HepG2 (cell line): ENCODE measurements around the gene VTI1B. TPM values are rescaled to one million over a fixed set of nuclear protein-coding genes. Genes with fewer than 3 reads are reported as not detected.

Source experiments
- ATRX ChIP-seq: sonication (generic); formaldehyde crosslinking; IDR thresholded peaks from 2 replicates; pipeline ENCODE4 v1.4.0; 2020; ENCODE audit warnings: missing genetic modification reagents, borderline replicate concordance
- CEBPB ChIP-seq: IDR thresholded peaks from 2 replicates; pipeline ENCODE4 v1.6.1; 2011; ENCODE audit warnings: low read depth, low read length, improper control_type of control experiment, borderline replicate concordance
- CENPT ChIP-seq: sonication (generic); formaldehyde crosslinking; IDR thresholded peaks from 2 replicates; pipeline ENCODE4 v1.8.0; 2022; ENCODE audit warnings: low read depth, mild to moderate bottlenecking, moderate library complexity, missing genetic modification reagents
- GABPA ChIP-seq, 2 experiments: IDR thresholded peaks; 2 replicates each; pipeline ENCODE4 v1.6.1; 2011 to 2016; ENCODE audit warnings: low read depth in 2 of 2, low read length in 1 of 2, missing biosample characterization in 1 of 2, missing genetic modification characterization in 1 of 2
- GABPB1 ChIP-seq: IDR thresholded peaks from 2 replicates; pipeline ENCODE4 v1.6.1; 2016; ENCODE audit warnings: mild to moderate bottlenecking, missing genetic modification reagents, moderate library complexity, missing compliant biosample characterization
- HCFC1 ChIP-seq: fragments of 150-350 bp; IDR thresholded peaks from 2 replicates; pipeline ENCODE4 v1.6.1; 2014; ENCODE audit warnings: low read depth, low read length
- HMG20A ChIP-seq: IDR thresholded peaks from 2 replicates; pipeline ENCODE4 v1.6.1; 2016; ENCODE audit warnings: borderline replicate concordance
- MAX ChIP-seq: IDR thresholded peaks from 2 replicates; pipeline ENCODE4 v1.6.1; 2012; ENCODE audit warnings: inconsistent platforms
- PHF21A ChIP-seq: sonication (generic); formaldehyde crosslinking; IDR thresholded peaks from 2 replicates; pipeline ENCODE4 v1.5.0; 2020; ENCODE audit warnings: mild to moderate bottlenecking, missing genetic modification reagents
- SIX1 ChIP-seq: sonication (generic); formaldehyde crosslinking; IDR thresholded peaks from 2 replicates; pipeline ENCODE4 v1.4.0; 2020; ENCODE audit warnings: missing genetic modification reagents, borderline replicate concordance
- SOX13 ChIP-seq, 3 experiments: fragments of 450-650 bp in 1 of 3; sonication (generic) in 1 of 3; formaldehyde crosslinking in 1 of 3; IDR thresholded peaks in 2 of 3; conservative IDR thresholded peaks in 1 of 3; 2 replicates each; pipeline versions ENCODE4 v1.5.0 to v1.6.1; 2016 to 2020; ENCODE audit warnings: antibody characterized with exemption in 1 of 3, mild to moderate bottlenecking in 1 of 3, missing compliant biosample characterization in 1 of 3, missing genetic modification reagents in 1 of 3, moderate library complexity in 1 of 3
- SUZ12 ChIP-seq: fragments of 150-350 bp; IDR thresholded peaks from 2 replicates; pipeline ENCODE4 v1.6.1; 2014; ENCODE audit warnings: low read depth, low read length
- ZBTB39 ChIP-seq: sonication (generic); formaldehyde crosslinking; IDR thresholded peaks from 2 replicates; pipeline ENCODE4 v1.5.0; 2020; ENCODE audit warnings: missing genetic modification reagents
- ZNF317 ChIP-seq: sonication (generic); formaldehyde crosslinking; IDR thresholded peaks from 2 replicates; pipeline ENCODE4 v1.5.0; 2020; ENCODE audit warnings: mild to moderate bottlenecking, missing genetic modification reagents
- ZNF331 ChIP-seq: sonication (generic); formaldehyde crosslinking; IDR thresholded peaks from 2 replicates; pipeline ENCODE4 v1.4.0; 2020; ENCODE audit warnings: missing genetic modification reagents
- ZNF44 ChIP-seq: sonication (generic); formaldehyde crosslinking; IDR thresholded peaks from 2 replicates; pipeline ENCODE4 v1.5.1; 2020; ENCODE audit warnings: mild to moderate bottlenecking, missing genetic modification reagents
- ZNF749 ChIP-seq: sonication (generic); formaldehyde crosslinking; IDR thresholded peaks from 2 replicates; pipeline ENCODE4 v1.8.0; 2022; ENCODE audit warnings: mild to moderate bottlenecking, missing genetic modification reagents, moderate library complexity, borderline replicate concordance
- ZNF839 ChIP-seq: sonication (generic); formaldehyde crosslinking; IDR thresholded peaks from 2 replicates; pipeline ENCODE4 v1.4.0; 2020; ENCODE audit warnings: missing genetic modification reagents, mild to moderate bottlenecking, borderline replicate concordance
- polyA plus RNA-seq, 8 experiments: library from polyadenylated mRNA; depleted of rRNA in 3 of 8; stranded (reverse) in 7 of 8; unstranded in 1 of 8; fragments of >200 nt; fragmentation: Illumina TruSeq in 4 of 8; extraction: Trizol in 4 of 8; gene quantifications; 2 replicates each; pipeline versions ENCODE4 v1.2.1 to v1.2.3, GENCODE V29; 2011 to 2016; ENCODE audit warnings: low read depth in 4 of 8, missing spikeins in 1 of 8, mixed read lengths in 1 of 8; ENCODE audit not compliant: insufficient read depth in 1 of 8
- total RNA-seq, 5 experiments: library from RNA; depleted of rRNA; stranded (reverse); fragments of >200 nt; fragmentation: Illumina TruSeq; extraction: Trizol; gene quantifications; 2 replicates each; pipeline ENCODE4 v1.2.3, GENCODE V29; 2016; ENCODE audit warnings: low read depth in 1 of 5
- TF ChIP-seq, protein P1 (sequence below): IDR thresholded peaks from 2 replicates; pipeline ENCODE4 v1.6.1; 2016; ENCODE audit warnings: mild to moderate bottlenecking
- TF ChIP-seq, protein P2 (sequence below): sonication (generic); formaldehyde crosslinking; IDR thresholded peaks from 2 replicates; pipeline ENCODE4 v1.8.0; 2022; ENCODE audit warnings: low read depth, missing genetic modification reagents
- TF ChIP-seq, protein P3 (sequence below): sonication (generic); formaldehyde crosslinking; conservative IDR thresholded peaks from 2 replicates; pipeline ENCODE4 v1.4.0; 2020; ENCODE audit warnings: mild to moderate bottlenecking, missing genetic modification reagents, moderate library complexity

Gene VTI1B
- total and polyA plus RNA-seq, 2 of the 13 experiments (the other 11 are each of a cell fraction or from before 2014, with no cell fraction given), result 39.0 to 103 TPM

GRCh38 chr14:67623114-67623513 is 51.3 kb downstream of the VTI1B start (continued):
- TF ChIP-seq CEBPB (peak; percentile 62; the same call in 1 of the 2 replicates), SIX1 (CRISPR knock-in tag) (peak; percentile 92), HCFC1 (no peak), CENPT (CRISPR knock-in tag) (no peak), ZNF317 (CRISPR knock-in tag) (no peak), PHF21A (CRISPR knock-in tag) (peak; percentile 49; the same call in 1 of the 2 replicates), SUZ12 (no peak), ZNF331 (CRISPR knock-in tag) (no peak), MAX (no peak), SOX13 (IDR thresholded peaks at IDR 0.05) (0 out of 2 replicates have a peak, but pooled peaks have one; percentile 24), SOX13 (CRISPR knock-in tag; conservative IDR thresholded peaks at IDR 0.05 in 1 of 2, IDR thresholded peaks at IDR 0.05 in 1 of 2) (peak in 1 of 2 experiments; percentile 79; a peak in 2 of 4 replicates), ATRX (CRISPR knock-in tag) (no peak), ZNF749 (no peak), HMG20A (no peak), ZNF839 (no peak), GABPA (IDR thresholded peaks at IDR 0.05; ENCODE audit: low read depth, low read length) (no peak), GABPA (CRISPR knock-in tag; IDR thresholded peaks at IDR 0.05; ENCODE audit: low read depth) (0 out of 2 replicates have a peak, but pooled peaks have one; percentile 9), ZBTB39 (no peak), GABPB1 (CRISPR knock-in tag) (peak; percentile 37; the same call in 1 of the 2 replicates), ZNF44 (CRISPR knock-in tag) (no peak)
- TF ChIP-seq, protein P1, sequence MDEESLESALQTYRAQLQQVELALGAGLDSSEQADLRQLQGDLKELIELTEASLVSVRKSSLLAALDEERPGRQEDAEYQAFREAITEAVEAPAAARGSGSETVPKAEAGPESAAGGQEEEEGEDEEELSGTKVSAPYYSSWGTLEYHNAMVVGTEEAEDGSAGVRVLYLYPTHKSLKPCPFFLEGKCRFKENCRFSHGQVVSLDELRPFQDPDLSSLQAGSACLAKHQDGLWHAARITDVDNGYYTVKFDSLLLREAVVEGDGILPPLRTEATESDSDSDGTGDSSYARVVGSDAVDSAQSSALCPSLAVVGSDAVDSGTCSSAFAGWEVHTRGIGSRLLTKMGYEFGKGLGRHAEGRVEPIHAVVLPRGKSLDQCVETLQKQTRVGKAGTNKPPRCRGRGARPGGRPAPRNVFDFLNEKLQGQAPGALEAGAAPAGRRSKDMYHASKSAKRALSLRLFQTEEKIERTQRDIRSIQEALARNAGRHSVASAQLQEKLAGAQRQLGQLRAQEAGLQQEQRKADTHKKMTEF (CRISPR knock-in tag), result peak; percentile 30; the same call in 1 of the 2 replicates
- TF ChIP-seq, protein P2, sequence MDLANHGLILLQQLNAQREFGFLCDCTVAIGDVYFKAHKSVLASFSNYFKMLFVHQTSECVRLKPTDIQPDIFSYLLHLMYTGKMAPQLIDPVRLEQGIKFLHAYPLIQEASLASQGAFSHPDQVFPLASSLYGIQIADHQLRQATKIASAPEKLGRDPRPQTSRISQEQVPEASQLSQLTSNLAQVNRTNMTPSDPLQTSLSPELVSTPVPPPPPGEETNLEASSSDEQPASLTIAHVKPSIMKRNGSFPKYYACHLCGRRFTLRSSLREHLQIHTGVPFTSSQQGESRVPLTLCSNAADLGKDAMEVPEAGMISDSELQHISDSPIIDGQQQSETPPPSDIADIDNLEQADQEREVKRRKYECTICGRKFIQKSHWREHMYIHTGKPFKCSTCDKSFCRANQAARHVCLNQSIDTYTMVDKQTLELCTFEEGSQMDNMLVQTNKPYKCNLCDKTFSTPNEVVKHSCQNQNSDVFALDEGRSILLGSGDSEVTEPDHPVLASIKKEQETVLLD (CRISPR knock-in tag), result no peak
- TF ChIP-seq, protein P3, sequence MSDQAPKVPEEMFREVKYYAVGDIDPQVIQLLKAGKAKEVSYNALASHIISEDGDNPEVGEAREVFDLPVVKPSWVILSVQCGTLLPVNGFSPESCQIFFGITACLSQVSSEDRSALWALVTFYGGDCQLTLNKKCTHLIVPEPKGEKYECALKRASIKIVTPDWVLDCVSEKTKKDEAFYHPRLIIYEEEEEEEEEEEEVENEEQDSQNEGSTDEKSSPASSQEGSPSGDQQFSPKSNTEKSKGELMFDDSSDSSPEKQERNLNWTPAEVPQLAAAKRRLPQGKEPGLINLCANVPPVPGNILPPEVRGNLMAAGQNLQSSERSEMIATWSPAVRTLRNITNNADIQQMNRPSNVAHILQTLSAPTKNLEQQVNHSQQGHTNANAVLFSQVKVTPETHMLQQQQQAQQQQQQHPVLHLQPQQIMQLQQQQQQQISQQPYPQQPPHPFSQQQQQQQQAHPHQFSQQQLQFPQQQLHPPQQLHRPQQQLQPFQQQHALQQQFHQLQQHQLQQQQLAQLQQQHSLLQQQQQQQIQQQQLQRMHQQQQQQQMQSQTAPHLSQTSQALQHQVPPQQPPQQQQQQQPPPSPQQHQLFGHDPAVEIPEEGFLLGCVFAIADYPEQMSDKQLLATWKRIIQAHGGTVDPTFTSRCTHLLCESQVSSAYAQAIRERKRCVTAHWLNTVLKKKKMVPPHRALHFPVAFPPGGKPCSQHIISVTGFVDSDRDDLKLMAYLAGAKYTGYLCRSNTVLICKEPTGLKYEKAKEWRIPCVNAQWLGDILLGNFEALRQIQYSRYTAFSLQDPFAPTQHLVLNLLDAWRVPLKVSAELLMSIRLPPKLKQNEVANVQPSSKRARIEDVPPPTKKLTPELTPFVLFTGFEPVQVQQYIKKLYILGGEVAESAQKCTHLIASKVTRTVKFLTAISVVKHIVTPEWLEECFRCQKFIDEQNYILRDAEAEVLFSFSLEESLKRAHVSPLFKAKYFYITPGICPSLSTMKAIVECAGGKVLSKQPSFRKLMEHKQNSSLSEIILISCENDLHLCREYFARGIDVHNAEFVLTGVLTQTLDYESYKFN (CRISPR knock-in tag), result peak; percentile 51
